Psoas muscle (tissue), 8 donors: ENCODE measurements around the gene CEBPG. TPM values are rescaled to one million over a fixed set of nuclear protein-coding genes. Genes with fewer than 3 reads are reported as not detected.

Experiments used
- ATAC-seq, 4 donors: fragments of 200-7000 bp; cut with Tn5 transposase; one replicate each; pipeline ENCODE4 v1.9.1; 2020; ENCODE audit warnings: moderate library complexity in 3 of 4, mild to moderate bottlenecking in 2 of 4
- DNase-seq, 2 donors: peaks; one replicate each; pipeline ENCODE4 v3.0.0-alpha.2; 2020
- H3K27ac ChIP-seq: fragments of 200-600 bp; one replicate; pipeline ENCODE4 v1.8.0; 2022
- H3K27me3 ChIP-seq, 3 donors: fragments of 200-600 bp in 1 of 3; one replicate each; pipeline versions ENCODE4 v1.6.1 to v1.8.0; 2013 to 2022; ENCODE audit warnings: low read length in 2 of 3, mild to moderate bottlenecking in 2 of 3, moderate library complexity in 1 of 3; ENCODE audit not compliant: insufficient read depth in 3 of 3
- H3K36me3 ChIP-seq, 2 donors: fragments of 200-600 bp in 1 of 2; one replicate each; pipeline versions ENCODE4 v1.6.1 to v1.8.0; 2013 to 2022; ENCODE audit warnings: low read depth in 1 of 2, mild to moderate bottlenecking in 1 of 2, moderate library complexity in 1 of 2; ENCODE audit not compliant: insufficient read depth in 1 of 2
- H3K4me1 ChIP-seq: fragments of 200-600 bp; one replicate; pipeline ENCODE4 v1.8.0; 2022
- H3K4me3 ChIP-seq: fragments of 200-600 bp; one replicate; pipeline ENCODE4 v1.8.0; 2022; ENCODE audit warnings: mild to moderate bottlenecking
- H3K9me3 ChIP-seq: fragments of 200-600 bp; one replicate; pipeline ENCODE4 v1.8.0; 2022
- WGBS, 3 donors: extraction: QIAGEN DNeasy Blood & Tissue Kit; methylation state at CpG; one replicate each; pipeline versions ENCODE4 v1.1.6 to v1.1.7; 2013; 5-methylcytosine and 5-hydroxymethylcytosine counted together
- intact Hi-C, 2 donors: fragments of 100-400 bp; cut with DNase I; formaldehyde crosslinking; loops; one replicate each; pipeline versions ENCODE4 v1.11.0 to v1.14.2; 2022
- polyA plus RNA-seq, 3 donors: library from polyadenylated mRNA; stranded (reverse); fragments of 200-250 nt; gene quantifications; one replicate each; pipeline ENCODE4 v1.2.3, GENCODE V29; 2013
- total RNA-seq, 4 donors: library from RNA; stranded (reverse); fragmentation: NEBNext Ultra II Directional in 2 of 4; extraction: Animal tissue kit (Norgen Biotek cat#: 25700) in 2 of 4; gene quantifications; one replicate each; pipeline versions ENCODE4 v1.2.1 to v1.2.4, GENCODE V29; 2021 to 2023
- TF ChIP-seq, protein P1 (sequence below): fragments of 200-600 bp; IDR thresholded peaks from one replicate; pipeline ENCODE4 v1.8.0; 2022; ENCODE audit warnings: antibody characterized with exemption
- donor health status: healthy with polysubstance abuse.
- donor health status: DM: no; HTN: no; CAD: no; lungs with moderate emphysema.
- donor health status: Bipolar disorder and iron deficiency.
- donor health status: healthy.
- donor health status: DM: yes; HTN: yes; CAD: no.
- donor health status: DM: no; HTN: no; CAD: no.
- donor health status: DM: no; HTN: no; CAD: no.
- donor health status: DM: yes; HTN: yes; CAD: no.

Gene CEBPG
- total and polyA plus RNA-seq, 7 donors: 29.9 to 95.7 (median 50.1) TPM

GRCh38 chr19:33394723-33395560, 21.4 kb downstream of the CEBPG start:
- intact Hi-C loops: no loop called here
- WGBS, 3 donors: 54 to 70% (median 62%) methylated on average over 17 to 19 of the region's 19 CpGs

GRCh38 chr19:33395561-33396550, 22.3 kb downstream of the CEBPG start:
- DNase-seq (peak; percentile 71 to 80), ATAC-seq (peak; percentile 7 to 57 (median 38))
- intact Hi-C loops: no loop called here
- no peak overlapping the region for H3K4me3 ChIP-seq
- no peak overlapping the region for H3K27ac ChIP-seq
- 60 to 74% (median 70%) methylated on average over 31 of the region's 31 CpGs for WGBS, 3 donors
- H3K4me1 ChIP-seq: peaks cover 45% of the 10 kb centered on the region
- no peaks in the 10 kb centered on the region for H3K27me3 ChIP-seq
- no peaks in the 10 kb centered on the region for H3K9me3 ChIP-seq
- TF ChIP-seq, protein P1, sequence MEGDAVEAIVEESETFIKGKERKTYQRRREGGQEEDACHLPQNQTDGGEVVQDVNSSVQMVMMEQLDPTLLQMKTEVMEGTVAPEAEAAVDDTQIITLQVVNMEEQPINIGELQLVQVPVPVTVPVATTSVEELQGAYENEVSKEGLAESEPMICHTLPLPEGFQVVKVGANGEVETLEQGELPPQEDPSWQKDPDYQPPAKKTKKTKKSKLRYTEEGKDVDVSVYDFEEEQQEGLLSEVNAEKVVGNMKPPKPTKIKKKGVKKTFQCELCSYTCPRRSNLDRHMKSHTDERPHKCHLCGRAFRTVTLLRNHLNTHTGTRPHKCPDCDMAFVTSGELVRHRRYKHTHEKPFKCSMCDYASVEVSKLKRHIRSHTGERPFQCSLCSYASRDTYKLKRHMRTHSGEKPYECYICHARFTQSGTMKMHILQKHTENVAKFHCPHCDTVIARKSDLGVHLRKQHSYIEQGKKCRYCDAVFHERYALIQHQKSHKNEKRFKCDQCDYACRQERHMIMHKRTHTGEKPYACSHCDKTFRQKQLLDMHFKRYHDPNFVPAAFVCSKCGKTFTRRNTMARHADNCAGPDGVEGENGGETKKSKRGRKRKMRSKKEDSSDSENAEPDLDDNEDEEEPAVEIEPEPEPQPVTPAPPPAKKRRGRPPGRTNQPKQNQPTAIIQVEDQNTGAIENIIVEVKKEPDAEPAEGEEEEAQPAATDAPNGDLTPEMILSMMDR: no peak
- no peaks in the 10 kb centered on the region for H3K36me3 ChIP-seq

More at GRCh38 chr19:33394723-33395560, 21.4 kb downstream of the CEBPG start:
- Histone ChIP-seq H3K36me3 (no peaks in the 10 kb centered on the region), H3K27ac (peak overlapping the region; percentile 41), H3K4me3 (no peak overlapping the region), H3K4me1 (peaks cover 51% of the 10 kb centered on the region), H3K27me3 (no peaks in the 10 kb centered on the region), H3K9me3 (no peaks in the 10 kb centered on the region)
- TF ChIP-seq, protein P1: no peak
- ATAC-seq (no peak), DNase-seq (peak in 1 of 2 donors; percentile 46)

DNA sequence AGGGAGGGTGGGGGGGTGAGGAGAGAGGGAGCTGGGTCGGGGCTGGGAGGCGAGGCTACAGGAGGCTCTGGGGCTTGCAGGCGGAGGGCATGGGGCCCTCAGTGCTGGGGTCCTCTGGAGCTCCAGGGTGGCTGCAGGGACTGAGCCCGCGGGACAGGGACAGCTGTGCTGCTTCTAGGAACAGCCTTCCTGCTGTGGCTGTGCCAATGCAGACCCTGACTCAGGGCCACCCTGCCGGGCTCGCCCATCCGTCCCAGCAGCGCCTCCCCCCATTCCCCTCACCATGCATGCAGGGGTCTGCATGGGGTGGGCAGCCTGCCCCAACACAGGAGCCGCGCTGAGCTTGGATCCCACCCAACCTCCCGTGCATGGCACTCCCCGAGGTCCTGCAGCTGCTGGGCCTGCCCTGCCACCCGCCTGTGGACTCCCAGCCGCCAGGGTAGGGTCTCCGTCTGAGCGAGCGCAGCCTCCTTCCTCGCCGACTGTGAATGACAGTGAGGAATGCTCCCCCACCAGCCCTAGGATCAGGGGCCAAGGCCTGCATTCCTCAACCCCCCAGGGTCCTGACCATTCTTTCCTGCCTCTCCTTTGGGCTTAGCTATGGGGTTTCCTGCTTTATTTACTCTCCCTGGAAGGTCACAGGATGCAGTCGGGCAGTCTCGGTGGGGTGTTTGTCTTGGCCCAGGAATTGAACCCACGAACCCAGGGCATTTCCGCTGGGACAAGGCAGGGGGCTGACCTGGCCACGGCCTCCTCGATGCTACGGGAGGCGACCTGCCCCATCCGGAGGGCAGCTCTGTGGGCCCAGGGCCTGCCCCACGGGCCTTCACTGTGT, 23.4 kb downstream of the CEBPG start:
- 55 to 58% (median 56%) methylated on average over 27 to 30 of the region's 30 CpGs for WGBS, 3 donors
- intact Hi-C loops: no loop called here

More for the DNA sequence above, 23.4 kb downstream of the CEBPG start:
- no peaks in the 10 kb centered on the region for H3K27me3 ChIP-seq
- H3K4me3 ChIP-seq: no peak overlapping the region
- no peak overlapping the region for H3K27ac ChIP-seq
- no peaks in the 10 kb centered on the region for H3K36me3 ChIP-seq
- no peaks in the 10 kb centered on the region for H3K9me3 ChIP-seq
- no peak for ATAC-seq
- TF ChIP-seq, protein P1: no peak
- H3K4me1 ChIP-seq: peaks cover 37% of the 10 kb centered on the region
- peak; percentile 22 to 63 for DNase-seq
